ENCODE measurements around the gene RPS6KA2.

Gene RPS6KA2

GRCh38 chr6:166626177-166627032 is 646 bp downstream of the RPS6KA2 start:
- POLR2A ChIA-PET, result interaction anchor here (1.4 to 1.8 kb wide), 2 partner anchors 7 to 31 kb away, joined by 4 to 7 read pairs; no protein-coding TSS in a partner anchor
- no peak for DNase-seq (ENCODE audit: low read depth, low spot score)
- TF ChIP-seq CTCF (IDR thresholded peaks at IDR 0.05; ENCODE audit: insufficient read depth, low read length, missing control alignments), result no peak
- peak overlapping the region; percentile 80 for H3K4me3 ChIP-seq (ENCODE audit: low read depth, low read length)
- CTCF ChIA-PET, result interaction anchor here (0.8 to 2.4 kb wide), 8 partner anchors 9 to 161 kb away, joined by 3 to 10 read pairs (median 3); no protein-coding TSS in a partner anchor

GRCh38 chr6:166625356-166625755 is 1.7 kb downstream of the RPS6KA2 start:
- no peak for TF ChIP-seq CTCF (IDR thresholded peaks at IDR 0.05; ENCODE audit: insufficient read depth, low read length, missing control alignments)
- CTCF ChIA-PET, result interaction anchor here (2.4 kb wide), 1 partner anchor 111 kb away, joined by 10 read pairs; no protein-coding TSS in a partner anchor
- POLR2A ChIA-PET, result no interaction called here
- peak overlapping the region; percentile 80 for H3K4me3 ChIP-seq (ENCODE audit: low read depth, low read length)
- no peak for DNase-seq (ENCODE audit: low read depth, low spot score)

GRCh38 chr6:166624275-166624674 is 2.8 kb downstream of the RPS6KA2 start:
- no peak for TF ChIP-seq CTCF (IDR thresholded peaks at IDR 0.05; ENCODE audit: insufficient read depth, low read length, missing control alignments)
- no peak overlapping the region for H3K4me3 ChIP-seq (ENCODE audit: low read depth, low read length)
- peak; percentile 63 for DNase-seq (ENCODE audit: low read depth, low spot score)
- ChIA-PET CTCF (interaction anchor here (1.1 kb wide), 1 partner anchor 11 kb away, joined by 3 read pairs; no protein-coding TSS in a partner anchor), POLR2A (no interaction called here)

- DNase-seq (ENCODE audit: low read depth, low spot score), result no peak
- ChIA-PET CTCF (interaction anchor here (1.2 to 2.1 kb wide), 2 partner anchors 36 to 108 kb away, joined by 3 to 7 read pairs; no protein-coding TSS in a partner anchor), POLR2A (no interaction called here)
- H3K4me3 ChIP-seq (ENCODE audit: low read depth, low read length), result no peak overlapping the region
- TF ChIP-seq CTCF (IDR thresholded peaks at IDR 0.05; ENCODE audit: insufficient read depth, low read length, missing control alignments), result no peak
These were observed 3.7 kb downstream of the RPS6KA2 start for GRCh38 chr6:166623318-166623717.

GRCh38 chr6:166621114-166621540 is 5.9 kb downstream of the RPS6KA2 start:
- ChIA-PET CTCF (interaction anchor here (1.3 to 1.4 kb wide), 4 partner anchors 8 to 219 kb away, joined by 3 to 7 read pairs (median 4); no protein-coding TSS in a partner anchor), POLR2A (no interaction called here)
- peak overlapping the region; percentile 25; the same call in 1 of the 2 replicates for H3K4me3 ChIP-seq (ENCODE audit: low read depth, low read length)
- no peak for DNase-seq (ENCODE audit: low read depth, low spot score)
- no peak for TF ChIP-seq CTCF (IDR thresholded peaks at IDR 0.05; ENCODE audit: insufficient read depth, low read length, missing control alignments)

GRCh38 chr6:166620478-166621113 is 6.5 kb downstream of the RPS6KA2 start:
- H3K4me3 ChIP-seq (ENCODE audit: low read depth, low read length), result peak overlapping the region; percentile 25
- DNase-seq (ENCODE audit: low read depth, low spot score), result no peak
- no peak for TF ChIP-seq CTCF (IDR thresholded peaks at IDR 0.05; ENCODE audit: insufficient read depth, low read length, missing control alignments)
- ChIA-PET POLR2A (no interaction called here), CTCF (interaction anchor here (0.9 to 1.4 kb wide), 6 partner anchors 9 to 219 kb away, joined by 3 to 7 read pairs (median 3); no protein-coding TSS in a partner anchor)

All from AG04449 (cell line).